ENCODE measurements around the gene WNK4. TPM values are rescaled to one million over a fixed set of nuclear protein-coding genes. Genes with fewer than 3 reads are reported as not detected.
"Not testable (repeated sequence)": the region's sequence is repeated elsewhere in the genome, so short reads cannot be mapped to it uniquely, and the experiment has no call there.

The WNK4 gene
- total RNA-seq (2014; rRNA removed; shearing (Covaris generic)): 7.8 and 8.6 TPM in 2 replicates

DNA sequence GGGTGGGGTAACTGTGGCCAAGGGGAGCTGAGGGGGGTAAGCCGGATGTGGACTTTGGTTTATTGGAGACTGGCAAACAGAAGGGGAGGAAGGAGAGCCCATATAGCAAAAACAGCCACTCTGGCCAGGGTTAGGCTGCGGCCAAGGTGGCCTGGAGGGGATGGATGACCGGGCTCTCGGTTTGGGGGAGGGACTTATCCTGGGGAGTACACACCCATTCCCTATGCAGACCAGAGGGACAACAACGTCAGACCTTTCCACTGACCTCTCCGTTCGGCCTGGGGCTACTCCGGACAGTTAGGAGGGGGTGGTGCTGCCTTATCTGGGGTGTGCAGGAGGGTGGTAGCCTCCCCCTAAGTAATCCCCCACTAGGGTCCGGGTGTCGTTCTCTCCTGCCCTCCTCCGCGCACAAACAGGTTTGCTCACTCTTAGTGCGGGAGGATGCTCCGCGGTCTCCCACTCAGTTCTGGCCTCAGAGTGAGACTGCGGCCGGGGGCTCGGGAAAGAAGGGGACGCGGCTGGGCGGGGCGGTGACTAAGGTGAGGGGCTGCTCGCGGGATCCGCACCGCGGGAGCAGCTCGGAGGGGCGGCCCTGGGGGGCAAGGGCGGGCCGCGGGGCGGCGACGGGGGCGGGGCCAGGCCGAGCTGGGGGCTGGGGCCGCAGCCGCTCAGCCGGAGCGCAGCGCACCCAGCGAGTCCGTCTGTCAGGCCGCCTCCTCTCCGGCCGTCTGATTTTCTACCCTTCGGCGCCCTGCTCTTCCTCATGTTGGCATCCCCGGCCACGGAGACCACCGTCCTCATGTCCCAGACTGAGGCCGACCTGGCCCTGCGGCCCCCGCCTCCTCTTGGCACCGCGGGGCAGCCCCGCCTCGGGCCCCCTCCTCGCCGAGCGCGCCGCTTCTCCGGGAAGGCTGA, at the start of gene WNK4:
Gene WNK4, plus strand, starts transcription at position 675 of the 915 bp plus-strand sequence. Its CDS starts 89 bp downstream, at position 764.
- peak; percentile 75 for DNase-seq (ENCODE audit: low spot score)

DNA sequence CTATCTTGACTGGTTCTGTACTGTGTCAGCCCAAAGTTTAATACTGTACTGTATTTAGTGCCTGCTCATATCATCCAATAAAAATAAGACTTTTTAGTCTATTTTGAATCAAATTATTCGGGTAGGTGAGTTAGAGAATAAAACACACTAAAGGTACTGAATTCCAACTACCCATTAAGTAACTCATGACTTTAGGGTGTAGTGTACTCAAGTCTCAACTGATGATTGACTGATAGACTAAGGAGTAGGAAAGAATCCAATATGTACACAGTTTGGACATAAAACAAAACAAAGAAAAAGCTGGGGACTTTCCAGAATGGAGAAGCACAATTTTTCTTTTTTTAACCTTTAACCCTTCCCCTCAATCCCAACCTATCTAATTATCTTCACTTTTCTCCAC, 39.7 kb upstream of the WNK4 start:
- no peak for DNase-seq (ENCODE audit: low spot score)

DNA sequence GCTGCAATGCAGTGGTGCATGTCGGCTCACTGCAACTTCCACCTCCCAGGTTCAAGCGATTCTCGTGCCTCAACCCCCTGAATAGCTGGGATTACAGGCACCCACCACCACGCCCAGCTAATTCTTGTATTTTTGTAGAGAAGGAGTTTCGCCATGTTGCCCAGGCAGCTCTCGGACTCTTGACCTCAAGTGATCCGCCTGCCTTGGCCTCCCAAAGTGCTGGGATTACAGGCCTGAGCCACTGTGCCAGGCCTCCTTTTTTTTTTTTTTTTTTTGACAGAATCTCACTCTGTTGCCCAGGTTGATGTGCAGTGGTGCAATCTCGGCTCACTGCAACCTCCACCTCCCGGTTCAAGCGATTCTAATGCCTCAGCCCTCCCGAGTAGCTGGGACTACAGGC, 37.5 kb upstream of the WNK4 start:
- DNase-seq (ENCODE audit: low spot score): not testable (repeated sequence)

DNA sequence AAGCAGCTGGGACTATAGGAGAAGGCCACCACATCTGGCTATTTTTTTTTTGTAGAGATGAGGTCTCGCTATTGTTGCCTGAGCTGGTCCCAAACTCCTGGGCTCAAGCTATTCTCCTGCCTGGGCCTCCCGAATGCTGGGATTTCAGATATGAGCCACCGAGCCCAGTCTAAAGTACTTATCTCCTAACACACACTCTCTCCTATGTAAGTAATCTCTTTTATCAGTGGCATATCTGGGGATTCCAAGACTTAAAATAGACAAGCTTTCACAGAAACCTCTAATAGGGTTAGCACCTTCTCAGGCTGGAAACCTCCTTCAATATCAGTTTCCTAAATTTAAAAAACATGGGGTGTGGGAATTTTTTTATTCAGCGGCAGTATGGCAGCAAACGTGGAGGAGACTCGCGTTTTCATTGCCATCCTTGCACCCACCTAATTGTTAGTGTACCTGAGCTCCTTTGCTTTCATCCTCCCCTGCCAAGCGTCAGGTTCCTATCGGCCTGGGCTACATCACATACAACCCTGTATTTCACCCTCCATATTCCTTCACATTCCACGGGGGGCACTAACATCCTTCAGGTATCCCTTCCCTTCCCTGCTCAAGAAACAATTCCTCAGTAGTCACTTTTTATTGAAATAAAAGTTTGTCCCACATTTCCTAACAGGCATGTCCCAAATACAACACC, 36.7 kb upstream of the WNK4 start:
- no peak for DNase-seq (ENCODE audit: low spot score)

DNA sequence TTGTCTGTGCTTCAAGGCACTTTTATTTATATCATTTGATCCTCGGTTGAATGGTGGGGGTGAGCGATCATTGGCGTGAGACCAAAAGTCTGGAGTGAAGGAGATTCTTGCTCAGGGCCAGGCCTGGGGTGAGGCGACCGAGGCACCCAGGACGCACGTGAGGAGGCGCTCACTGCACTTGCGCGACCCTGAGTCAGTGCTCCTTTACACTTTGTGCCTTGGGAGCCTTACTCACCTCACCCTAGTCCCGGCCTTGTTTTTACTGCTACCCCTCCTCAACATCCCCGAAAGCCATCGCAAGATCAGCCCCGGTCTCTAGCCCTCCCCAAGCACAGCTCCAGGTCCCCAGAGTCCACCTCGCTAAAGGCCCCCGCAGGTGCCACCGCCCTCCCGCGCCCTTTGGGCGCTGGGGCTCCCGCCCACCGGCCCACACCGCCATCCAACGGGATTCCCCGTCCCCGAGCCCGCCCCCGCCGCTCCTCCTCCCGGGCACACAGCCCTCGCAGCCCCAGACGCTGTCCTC, 36.1 kb upstream of the WNK4 start:
- DNase-seq (ENCODE audit: low spot score): peak; percentile 71

DNA sequence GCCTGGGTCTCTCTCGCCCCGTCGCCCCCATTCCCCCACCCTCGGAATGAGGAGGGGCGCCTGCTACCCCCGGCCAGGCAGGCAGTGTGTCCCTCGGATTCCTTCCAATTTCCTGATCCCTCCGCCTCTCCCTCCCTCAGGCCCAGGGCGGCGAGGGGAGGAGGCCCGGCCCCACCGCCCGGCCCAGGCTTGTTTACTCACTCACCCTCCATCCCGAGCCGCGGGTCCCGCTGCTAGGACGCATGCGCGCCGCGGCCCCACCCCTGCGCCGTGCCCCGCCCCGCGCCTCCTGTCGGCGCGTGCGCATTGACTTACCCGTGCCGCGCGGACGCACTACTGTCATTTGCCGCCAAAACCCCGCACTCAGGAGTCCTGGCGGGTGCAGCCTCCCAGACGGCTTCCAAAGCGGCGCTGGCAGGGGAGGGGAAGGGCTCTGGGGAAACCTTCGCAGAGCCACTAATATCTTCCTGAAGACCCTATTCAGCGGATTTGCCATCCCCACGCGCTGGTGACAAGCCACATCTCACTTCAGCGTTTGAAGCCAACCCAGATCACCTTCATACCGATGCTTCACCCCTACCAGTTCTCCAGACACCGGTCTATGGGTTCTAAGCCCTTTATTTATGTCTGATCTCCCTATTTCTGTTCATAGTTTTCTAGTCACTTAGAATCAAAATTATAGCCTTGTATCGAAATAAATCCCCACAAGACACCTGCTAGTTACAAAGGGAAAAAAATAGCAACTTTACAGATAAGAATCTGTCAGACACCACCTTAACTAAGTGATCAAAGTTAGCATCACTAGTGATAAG, 35.4 kb upstream of the WNK4 start, which contains the start of gene EZH1:
Gene EZH1, minus strand, starts transcription at position 235 of the 812 bp plus-strand sequence. CDS start 16,099 bp downstream, outside the sequence.
- DNase-seq (ENCODE audit: low spot score): peak; percentile 94

DNA sequence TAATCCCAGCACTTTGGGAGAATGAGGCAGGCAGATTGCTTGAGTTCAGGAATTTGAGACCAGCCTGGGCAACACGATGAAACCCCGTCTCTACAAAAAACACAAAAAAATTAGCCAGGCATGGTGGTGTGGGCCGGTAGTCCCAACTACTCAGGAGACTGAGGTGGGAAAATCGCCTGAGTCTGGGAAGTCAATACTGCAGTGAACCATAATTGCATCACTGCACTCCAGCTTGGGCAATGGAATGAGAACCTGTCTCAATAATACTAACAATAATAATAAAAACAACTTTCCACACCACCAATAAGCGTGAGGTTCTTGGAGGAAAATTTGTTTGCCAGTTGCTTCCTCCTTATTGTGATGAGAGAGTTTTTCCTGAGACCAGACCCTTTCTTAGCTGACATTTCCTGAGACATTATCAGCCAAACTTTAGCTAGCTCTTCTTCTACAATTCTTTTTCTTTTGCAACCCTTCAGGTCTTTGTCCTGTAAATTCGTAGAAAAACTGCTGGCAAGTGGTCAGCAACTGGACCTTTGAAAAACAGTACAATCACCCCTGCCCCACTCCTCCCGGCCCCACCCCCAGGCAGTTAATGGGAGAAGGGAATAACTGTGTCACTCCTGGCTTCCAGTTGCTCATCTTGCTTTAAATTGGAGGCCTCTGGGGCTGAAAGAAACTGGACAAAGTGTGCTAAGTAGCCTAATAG, 32.1 kb upstream of the WNK4 start:
- DNase-seq (ENCODE audit: low spot score): no peak

DNA sequence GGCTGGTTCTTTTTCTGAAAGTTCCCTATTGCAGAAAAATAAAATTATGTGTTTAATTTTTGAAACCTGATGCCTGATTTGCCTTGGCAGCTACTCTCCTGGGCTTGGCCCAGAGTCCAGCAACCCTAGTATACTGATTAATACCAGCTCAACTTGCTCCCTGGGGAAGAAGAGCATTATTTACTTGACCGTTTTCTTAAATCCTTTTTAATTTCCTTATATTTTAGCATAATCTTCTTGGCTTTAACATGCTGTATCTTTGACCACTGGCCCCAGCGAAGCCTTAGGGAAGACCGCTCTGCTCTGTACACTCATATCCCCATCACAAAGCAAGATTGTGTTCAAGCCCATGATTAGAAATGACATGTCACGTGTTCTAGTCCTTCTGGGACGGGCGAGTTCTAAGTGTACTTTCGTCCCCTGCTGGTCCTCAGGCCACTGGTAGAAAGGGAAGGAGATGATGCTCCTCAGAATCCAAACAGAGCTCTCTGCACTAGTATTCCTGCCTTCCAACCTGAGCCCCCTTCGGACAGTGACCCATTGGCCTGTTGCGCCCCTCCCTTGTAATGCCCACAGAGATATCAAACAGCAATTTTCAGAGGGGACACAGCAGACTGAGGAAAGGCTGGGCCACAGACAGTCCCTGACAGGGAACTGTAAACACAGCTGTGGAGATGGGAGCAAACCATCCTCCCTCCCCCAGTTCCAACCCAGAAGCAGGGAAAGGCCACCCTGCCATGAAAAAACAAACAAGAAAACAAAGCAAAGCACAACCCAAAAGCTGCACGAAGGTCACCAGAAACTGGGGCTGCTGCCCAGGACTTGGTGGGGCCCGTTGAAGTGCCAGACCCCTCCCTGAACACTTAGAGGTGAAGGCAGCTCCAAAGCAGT, 31.3 kb upstream of the WNK4 start:
- DNase-seq (ENCODE audit: low spot score): no peak

DNA sequence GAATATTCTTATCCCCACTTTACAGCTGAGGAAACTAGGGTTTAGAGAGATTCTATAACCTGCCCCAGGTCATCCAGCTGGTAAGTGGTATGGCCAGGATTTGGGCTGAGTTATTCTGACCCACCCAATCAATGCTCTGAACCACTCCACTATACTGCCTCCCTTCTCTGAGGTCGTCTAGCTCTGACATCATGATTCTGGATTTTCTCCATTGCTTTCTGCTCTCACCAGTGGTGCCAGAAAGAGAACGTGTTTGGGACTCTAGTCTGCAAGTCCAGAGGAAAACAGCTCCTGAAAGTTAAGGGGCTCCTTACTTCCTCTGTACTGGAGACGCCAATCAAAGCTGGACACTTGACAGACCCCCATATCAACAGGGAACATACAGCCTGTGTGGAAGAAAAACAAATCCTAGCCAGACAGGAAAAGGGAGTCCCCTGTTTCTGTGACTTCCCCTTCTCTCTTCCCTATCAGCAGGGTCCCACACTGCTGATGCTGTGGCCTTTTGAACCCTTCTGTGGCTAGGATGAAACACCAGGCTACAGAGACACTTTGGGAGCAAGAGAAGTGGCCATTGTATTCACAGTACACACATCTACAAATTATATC, 29.6 kb upstream of the WNK4 start:
- DNase-seq (ENCODE audit: low spot score): no peak

DNA sequence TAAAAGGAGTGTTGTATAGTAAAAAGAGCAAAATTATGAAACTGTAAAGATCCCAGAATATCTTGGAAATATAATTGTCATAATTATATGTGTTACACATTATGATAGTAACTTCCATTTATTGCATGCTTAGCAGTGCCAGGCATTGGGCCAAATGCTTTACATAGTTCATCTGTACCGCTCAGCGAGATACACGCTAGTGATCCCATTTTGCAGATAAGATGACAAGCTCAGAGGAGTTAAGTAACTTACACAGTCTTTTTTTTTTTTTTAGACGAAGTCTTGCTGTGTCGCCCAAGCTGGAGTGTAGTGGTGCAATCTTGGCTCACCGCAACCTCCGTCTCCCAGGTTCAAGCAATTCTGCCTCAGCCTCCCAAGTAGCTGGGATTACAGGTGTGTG, 28.8 kb upstream of the WNK4 start:
- DNase-seq (ENCODE audit: low spot score): no peak

DNA sequence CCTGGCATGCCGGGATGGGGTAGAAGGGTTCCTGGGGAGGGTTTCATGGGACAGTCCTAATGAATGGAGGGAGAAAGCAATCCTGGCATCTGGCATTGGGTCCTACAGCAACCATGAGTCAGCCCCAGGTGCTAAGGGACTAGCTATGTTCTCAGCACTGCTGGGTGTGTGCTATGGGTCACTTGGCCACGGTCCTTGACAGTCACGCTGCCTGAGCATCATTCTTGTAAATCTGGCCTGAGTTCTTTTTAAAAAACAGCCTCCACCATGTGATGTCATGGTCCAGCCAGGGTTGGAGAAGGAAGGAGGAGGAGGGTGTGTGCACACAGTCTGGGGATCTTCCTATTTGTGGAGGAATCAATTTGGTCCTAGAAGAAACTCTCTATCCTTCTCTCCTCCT, 25.6 kb upstream of the WNK4 start:
- no peak for DNase-seq (ENCODE audit: low spot score)

DNA sequence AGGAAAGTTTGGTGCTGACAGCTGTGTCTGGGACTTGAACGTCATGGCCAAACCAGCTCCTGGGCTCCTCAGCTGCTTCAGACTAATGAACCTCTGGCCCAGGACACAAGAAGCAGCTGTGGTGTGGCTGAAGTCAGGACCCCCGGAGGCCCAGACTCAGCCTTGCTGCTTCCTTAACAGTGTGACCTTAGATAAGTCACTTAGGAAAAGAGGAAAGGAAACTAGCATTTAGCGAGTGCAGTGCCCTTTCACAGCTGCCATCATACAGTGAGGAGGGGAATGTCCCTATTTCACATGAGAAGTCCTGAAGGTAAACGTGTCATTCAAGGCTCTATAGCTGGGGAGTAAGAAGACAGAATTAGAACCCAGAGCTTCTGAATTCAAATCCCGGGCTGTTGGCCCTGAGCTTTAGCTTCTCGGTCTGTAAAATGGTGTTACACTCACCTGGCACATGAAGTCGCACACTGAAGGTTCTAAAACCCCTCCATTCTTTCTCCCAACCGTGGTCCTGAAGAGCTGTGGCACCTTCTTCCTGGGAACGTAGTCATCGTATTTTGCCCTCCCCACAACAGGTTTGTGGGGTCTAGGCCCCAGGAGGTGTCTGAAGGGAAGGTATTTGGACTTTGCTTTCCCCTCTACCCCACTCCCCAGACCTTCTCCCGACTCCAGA, 20.3 kb upstream of the WNK4 start:
- DNase-seq (ENCODE audit: low spot score): no peak

DNA sequence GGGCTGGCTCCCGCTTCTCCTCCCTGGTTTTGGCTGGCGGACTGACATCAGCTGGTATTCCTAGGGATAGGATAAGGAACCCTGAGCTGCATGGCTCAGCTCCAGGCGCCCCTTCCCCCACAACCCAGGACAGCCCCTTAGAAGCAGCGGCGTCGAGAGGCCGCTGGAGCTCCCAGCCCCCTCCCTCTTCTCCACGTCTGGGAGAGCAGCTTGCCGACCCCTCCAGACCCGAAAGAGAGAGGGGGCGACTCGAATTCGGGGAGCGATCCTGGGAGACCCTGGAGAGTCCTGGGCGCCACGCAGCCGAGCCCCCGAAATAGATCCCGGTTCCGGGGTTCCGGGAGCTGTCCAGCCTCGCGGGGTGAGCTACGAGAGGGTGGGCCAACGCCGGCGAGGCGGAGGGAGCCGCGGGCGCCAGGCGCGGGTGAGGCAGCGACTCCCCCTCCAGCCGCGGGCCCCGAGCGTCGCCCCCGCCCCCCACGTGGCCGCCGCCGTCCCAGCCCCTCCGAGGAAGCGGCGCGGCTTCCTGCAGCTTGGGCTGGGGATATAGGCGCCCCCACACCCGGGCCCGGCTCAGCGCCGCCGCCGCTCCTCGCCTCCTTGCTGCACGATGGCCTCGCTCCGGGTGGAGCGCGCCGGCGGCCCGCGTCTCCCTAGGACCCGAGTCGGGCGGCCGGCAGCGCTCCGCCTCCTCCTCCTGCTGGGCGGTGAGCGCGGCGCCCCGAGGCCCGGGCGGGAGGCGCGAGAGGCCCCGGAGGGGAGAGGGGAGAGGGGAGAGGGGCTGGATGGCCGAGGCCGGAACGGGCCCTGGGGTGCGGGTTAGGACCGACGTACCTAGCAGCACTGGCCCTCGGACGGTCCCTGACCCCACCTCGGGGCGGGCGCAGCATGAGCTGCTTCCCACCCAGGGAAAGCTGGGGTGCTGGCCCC, 19.5 kb upstream of the WNK4 start, which contains the start of gene RAMP2:
Gene RAMP2, plus strand, starts transcription at position 576 of the 930 bp plus-strand sequence. Its CDS starts 35 bp downstream, at position 611.
- no peak for DNase-seq (ENCODE audit: low spot score)

DNA sequence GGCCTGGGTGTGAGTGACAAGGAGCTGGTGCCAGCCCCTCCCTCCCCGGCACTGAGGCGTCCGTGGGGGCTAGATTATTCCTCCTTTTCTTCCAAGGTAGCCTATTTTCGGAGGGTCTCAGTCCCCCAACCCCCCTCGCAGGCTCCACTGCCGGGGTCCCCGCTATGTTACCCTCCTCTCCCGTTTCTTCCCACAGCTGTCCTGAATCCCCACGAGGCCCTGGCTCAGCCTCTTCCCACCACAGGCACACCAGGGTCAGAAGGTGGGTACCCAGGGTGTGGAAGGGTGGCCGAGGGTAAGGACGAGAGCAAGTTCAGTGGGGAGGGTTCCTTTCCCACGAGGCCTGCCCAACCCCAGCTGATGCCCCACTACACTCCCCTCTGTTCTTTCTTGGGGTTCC, 18.8 kb upstream of the WNK4 start:
- DNase-seq (ENCODE audit: low spot score): no peak

DNA sequence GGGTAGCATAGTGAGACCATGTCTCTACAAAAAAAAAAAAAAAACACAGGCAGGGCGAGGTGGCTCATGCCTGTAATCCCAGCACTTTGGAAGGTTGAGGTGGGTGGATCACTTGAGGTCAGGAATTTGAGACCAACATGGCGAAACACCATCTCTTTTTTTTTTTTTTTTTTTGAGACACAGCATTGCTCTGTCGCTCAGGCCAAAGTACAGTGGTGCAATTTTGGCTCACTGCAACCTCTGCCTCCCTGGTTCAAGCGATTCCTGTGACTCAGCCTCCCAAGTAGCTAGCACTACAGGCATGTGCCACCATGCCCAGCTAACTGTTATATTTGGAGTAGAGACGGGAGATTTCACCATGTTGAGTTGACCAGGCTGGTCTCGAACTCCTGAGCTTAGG, 14.3 kb upstream of the WNK4 start:
- DNase-seq (ENCODE audit: low spot score): no peak

DNA sequence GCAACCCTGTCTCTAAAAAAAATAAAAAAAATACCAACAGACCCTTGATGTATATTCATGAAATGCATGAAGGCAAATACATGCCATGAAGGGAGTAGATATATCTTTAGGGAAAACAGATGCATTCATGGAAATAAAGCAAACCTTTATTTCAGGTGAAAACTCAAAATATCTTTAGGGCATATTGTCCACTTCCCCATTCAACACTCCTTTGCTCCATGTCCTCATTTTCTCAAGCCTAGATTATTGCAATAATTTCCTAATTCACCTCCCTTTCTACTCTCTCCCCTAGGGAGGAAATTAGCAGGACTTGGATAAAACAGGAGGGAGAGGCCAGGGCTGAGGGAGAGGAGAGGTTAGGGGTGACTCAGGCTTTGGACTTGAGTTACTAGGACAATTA, 12.9 kb upstream of the WNK4 start:
- no peak for DNase-seq (ENCODE audit: low spot score)

DNA sequence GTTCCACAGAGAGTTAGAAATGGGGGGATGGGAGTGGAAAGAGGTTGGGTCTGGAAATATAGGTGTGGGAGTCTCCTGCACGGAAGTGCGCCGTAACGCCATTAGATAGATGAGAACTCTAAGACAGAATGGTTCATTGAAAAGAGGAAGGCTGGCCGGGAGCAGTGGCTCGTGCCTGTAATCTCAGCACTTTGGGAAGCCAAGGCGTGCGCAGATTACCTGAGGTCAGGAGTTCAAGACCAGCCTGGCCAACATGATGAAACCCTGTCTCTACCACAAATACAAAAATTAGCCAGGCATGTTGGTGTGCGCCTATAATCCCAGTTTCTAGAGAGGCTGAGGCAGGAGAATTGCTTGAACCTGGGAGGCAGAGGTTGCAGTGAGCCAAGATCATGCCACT, 12.4 kb upstream of the WNK4 start:
- not testable (repeated sequence) for DNase-seq (ENCODE audit: low spot score)

DNA sequence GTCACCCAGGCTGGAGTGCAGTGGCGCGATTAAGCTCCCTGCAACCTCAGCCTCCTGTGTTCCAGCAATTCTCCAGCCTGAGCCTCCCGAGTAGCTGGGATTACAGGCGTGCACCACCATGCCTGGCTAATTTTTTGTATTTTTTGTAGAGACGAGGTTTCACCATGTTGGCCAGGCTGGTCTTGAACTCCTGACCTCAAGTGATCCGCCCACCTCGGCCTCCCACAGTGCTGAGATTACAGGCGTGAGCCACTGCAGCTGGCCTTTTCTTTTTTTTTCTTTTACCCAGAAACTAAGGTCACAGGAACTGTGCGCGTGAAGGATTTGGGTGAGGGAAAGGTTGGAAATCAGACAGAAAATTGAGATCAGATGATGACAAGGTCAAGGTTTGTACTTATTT, 10.4 kb upstream of the WNK4 start:
- not testable (repeated sequence) for DNase-seq (ENCODE audit: low spot score)

Measured in HT-29 (cell line).